Fibroblast of skin of right biceps (primary cell): ENCODE measurements around the gene MAP4K4.
"Not testable (repeated sequence)": the region's sequence is repeated elsewhere in the genome, so short reads cannot be mapped to it uniquely, and the experiment has no call there.

Experiments used
- DNase-seq: peaks from one replicate; pipeline ENCODE4 v3.0.0-alpha.2; 2013

The MAP4K4 gene

GRCh38 chr2:101745711-101746694 lies 48.5 kb downstream of the MAP4K4 start:
- DNase-seq = peak; percentile 84

- DNase-seq = no peak
Observed at GRCh38 chr2:101748000-101748399, 50.5 kb downstream of the MAP4K4 start.

GRCh38 chr2:101748462-101748861 lies 51.0 kb downstream of the MAP4K4 start:
- not testable (repeated sequence) for DNase-seq

- DNase-seq = no peak
Observed at GRCh38 chr2:101750688-101751087, 53.2 kb downstream of the MAP4K4 start.

- no peak for DNase-seq
Observed at GRCh38 chr2:101751276-101751815, 53.8 kb downstream of the MAP4K4 start.

- no peak for DNase-seq
Observed at GRCh38 chr2:101751875-101752619, 54.5 kb downstream of the MAP4K4 start.

- DNase-seq = peak; percentile 62
Observed at GRCh38 chr2:101752716-101753616, 55.5 kb downstream of the MAP4K4 start.

- no peak for DNase-seq
Observed at GRCh38 chr2:101753720-101754490, 56.4 kb downstream of the MAP4K4 start.

- peak; percentile 54 for DNase-seq
Observed at GRCh38 chr2:101754618-101755017, 57.1 kb downstream of the MAP4K4 start.

GRCh38 chr2:101756266-101756665 lies 58.8 kb downstream of the MAP4K4 start:
- no peak for DNase-seq

GRCh38 chr2:101758001-101758400 lies 60.5 kb downstream of the MAP4K4 start:
- DNase-seq = peak; percentile 76

GRCh38 chr2:101759162-101759561 lies 61.7 kb downstream of the MAP4K4 start:
- peak; percentile 97 for DNase-seq

GRCh38 chr2:101762451-101763171 lies 65.1 kb downstream of the MAP4K4 start:
- DNase-seq = no peak

- DNase-seq = no peak
Observed at GRCh38 chr2:101763496-101764333, 66.2 kb downstream of the MAP4K4 start.

- no peak for DNase-seq
Observed at GRCh38 chr2:101766337-101766736, 68.8 kb downstream of the MAP4K4 start.

GRCh38 chr2:101766871-101767739 lies 69.6 kb downstream of the MAP4K4 start:
- DNase-seq = peak; percentile 97

GRCh38 chr2:101768556-101769220 lies 71.2 kb downstream of the MAP4K4 start:
- DNase-seq = no peak

- DNase-seq = not testable (repeated sequence)
Observed at GRCh38 chr2:101769726-101770125, 72.2 kb downstream of the MAP4K4 start.
